Duodenal mucosa (tissue), 2 donors: ENCODE results near the gene NEURL1B.

Source experiments
- H3K27ac ChIP-seq: one replicate; pipeline ENCODE4 v1.7.0; 2013; ENCODE audit warnings: low read depth, low read length
- H3K27me3 ChIP-seq, 2 donors: one replicate each; pipeline ENCODE4 v1.7.0; 2013; ENCODE audit warnings: low read length in 2 of 2, control low read depth in 1 of 2; ENCODE audit not compliant: insufficient read depth in 2 of 2, control insufficient read depth in 1 of 2
- H3K36me3 ChIP-seq, 2 donors: one replicate each; pipeline ENCODE4 v1.7.0; 2013; ENCODE audit warnings: low read length in 2 of 2, control low read depth in 1 of 2; ENCODE audit not compliant: insufficient read depth in 2 of 2, control insufficient read depth in 1 of 2
- H3K4me1 ChIP-seq, 2 donors: one replicate each; pipeline ENCODE4 v1.7.0; 2013; ENCODE audit warnings: low read length in 2 of 2, control low read depth in 1 of 2; ENCODE audit not compliant: insufficient read depth in 2 of 2, control insufficient read depth in 1 of 2
- H3K4me3 ChIP-seq, 2 donors: one replicate each; pipeline ENCODE4 v1.7.0; 2013; ENCODE audit warnings: low read length in 2 of 2, low read depth in 1 of 2
- H3K9ac ChIP-seq, 2 donors: one replicate each; pipeline ENCODE4 v1.7.0; 2013; ENCODE audit warnings: low read length in 2 of 2, low read depth in 1 of 2
- H3K9me3 ChIP-seq, 2 donors: one replicate each; pipeline ENCODE4 v1.7.0; 2013; ENCODE audit warnings: low read length in 2 of 2, control low read depth in 1 of 2; ENCODE audit not compliant: control insufficient read depth in 1 of 2

NEURL1B gene

DNA sequence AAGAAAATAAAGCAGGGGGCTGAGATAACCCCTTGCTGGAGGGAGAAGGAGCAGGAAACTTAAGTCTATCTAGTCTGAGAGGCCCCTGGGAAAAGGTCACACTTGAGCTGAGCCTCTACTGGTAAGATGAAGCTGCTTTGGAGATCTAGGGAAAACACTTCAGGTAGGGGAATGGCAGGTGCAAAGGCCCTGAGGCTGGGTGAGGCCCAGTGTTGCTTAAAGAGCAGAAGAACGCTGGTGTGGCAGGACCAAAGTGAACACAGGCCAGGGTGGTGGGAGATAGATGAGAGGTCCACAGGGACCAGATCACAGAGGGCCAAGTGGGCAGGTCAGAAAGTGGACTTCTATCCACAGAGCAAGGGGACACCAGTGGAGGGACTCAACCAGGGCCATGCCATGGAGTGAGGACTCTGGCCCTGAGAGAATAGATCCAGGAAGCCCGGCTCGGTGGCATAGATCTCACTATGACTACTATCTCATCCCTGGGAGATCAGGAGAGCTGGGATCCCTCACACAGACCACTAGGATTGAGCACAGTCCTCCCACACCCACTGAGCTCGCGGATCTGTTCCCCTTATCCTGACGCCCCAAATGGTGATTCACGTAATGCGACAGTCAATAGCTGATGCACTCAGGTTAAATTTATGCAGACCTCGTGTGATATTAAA is 17.6 kb upstream of the NEURL1B start:
- no peaks in the 10 kb centered on the region for H3K9me3 ChIP-seq
- no peak overlapping the region for H3K27ac ChIP-seq
- H3K36me3 ChIP-seq, result no peaks in the 10 kb centered on the region
- no peak overlapping the region for H3K9ac ChIP-seq
- H3K4me3 ChIP-seq, result no peak overlapping the region
- H3K4me1 ChIP-seq, result peaks cover 0 to 13% of the 10 kb centered on the region in 2 donors
- no peaks in the 10 kb centered on the region for H3K27me3 ChIP-seq

DNA sequence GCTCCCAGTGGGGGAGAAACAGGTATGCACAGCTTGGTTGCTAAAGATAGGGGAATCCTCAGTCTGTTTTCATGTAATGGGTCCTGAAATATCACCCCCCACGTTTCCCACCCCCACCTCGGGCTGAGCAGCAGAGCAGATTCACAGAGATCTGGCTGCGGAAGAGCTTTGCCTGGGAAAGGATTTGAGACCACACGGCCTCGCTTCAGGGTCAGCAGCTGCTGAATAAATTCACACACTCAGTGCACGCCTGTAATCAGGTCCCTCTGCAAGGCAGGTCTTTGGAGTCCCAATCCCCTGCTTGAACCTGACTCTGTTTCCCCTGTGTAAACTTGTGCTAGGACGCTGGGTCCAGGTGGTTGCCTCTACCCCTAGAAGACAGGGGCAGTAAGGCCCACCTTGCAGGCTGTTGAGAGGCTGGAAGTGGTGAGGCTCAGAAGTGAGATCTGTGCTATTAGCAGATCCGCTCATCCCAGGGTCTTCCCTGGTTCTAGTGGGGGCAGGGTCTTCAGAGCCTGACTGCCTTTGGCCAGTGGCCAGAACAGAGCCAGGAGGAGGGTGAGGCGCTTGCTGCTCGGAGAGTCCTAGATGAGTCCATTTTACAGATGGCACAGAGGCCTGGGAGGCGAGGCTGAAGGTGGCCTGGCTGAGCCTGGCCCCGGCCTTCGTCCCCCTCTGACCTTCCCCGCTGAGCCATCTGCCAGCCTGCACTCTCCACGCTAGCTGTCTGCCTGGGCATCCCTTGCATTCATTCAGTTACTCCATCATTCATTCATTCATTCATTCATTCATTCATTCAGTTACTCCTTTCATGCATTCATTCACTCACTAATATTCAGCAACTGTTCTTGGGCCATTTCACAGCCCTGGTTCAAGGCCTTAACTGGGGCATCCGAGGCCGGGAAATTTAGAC is 16.7 kb upstream of the NEURL1B start:
- Histone ChIP-seq H3K36me3 (no peaks in the 10 kb centered on the region), H3K4me3 (no peak overlapping the region), H3K9ac (no peak overlapping the region), H3K27ac (no peak overlapping the region), H3K9me3 (no peaks in the 10 kb centered on the region), H3K27me3 (no peaks in the 10 kb centered on the region), H3K4me1 (peaks cover 0 to 13% of the 10 kb centered on the region in 2 donors)

DNA sequence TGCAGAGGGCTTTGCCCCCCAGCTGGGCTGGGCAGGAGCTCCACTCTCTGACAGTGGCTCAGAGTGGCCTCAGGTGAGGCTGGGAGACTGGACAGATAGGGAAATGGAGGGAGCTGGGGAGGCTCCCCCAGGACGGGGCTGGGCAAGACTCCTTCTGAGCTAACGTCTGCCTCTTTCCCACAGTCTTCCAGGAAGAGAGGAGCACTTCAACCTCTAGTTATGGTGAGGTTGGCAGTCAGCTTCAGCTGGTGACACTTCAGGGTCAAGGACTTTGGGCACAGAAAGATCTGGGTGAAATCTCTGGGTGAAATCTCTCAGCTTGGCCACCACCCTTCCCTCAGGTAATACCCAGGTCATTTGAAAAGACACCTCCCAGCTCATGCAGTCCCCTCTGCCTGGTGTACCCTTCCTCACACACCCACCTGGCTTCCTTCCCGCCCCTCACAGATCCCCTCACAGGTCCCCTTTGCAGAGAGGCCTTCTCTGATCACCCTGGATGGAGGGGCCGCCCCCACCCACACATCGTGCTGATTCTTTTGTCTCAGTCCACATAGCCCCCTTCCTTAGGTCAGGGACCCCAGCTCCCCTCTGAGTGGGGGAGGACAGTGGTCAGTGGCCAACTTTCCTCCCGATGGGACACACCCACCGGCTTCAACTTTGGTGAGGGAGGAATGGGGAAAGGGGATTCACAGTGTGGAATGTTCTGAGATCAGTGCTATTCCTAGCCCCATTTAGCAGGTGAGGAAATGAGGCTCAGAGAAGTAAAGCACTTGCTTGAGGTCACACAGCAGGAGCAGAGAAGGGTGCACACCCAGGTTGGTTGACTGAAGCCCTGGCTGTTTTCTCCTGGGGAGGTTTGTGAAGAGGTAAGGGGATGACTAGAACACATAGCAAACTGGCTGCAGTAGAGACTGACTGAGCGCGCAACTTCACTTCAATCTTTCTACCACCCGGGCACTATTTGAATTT is 15.8 kb upstream of the NEURL1B start:
- no peak overlapping the region for H3K9ac ChIP-seq
- no peaks in the 10 kb centered on the region for H3K36me3 ChIP-seq
- no peaks in the 10 kb centered on the region for H3K9me3 ChIP-seq
- H3K4me1 ChIP-seq, result peaks cover 0 to 13% of the 10 kb centered on the region in 2 donors
- H3K27ac ChIP-seq, result no peak overlapping the region
- no peak overlapping the region for H3K4me3 ChIP-seq
- H3K27me3 ChIP-seq, result no peaks in the 10 kb centered on the region

GRCh38 chr5:172626031-172626581 is 15.0 kb upstream of the NEURL1B start:
- Histone ChIP-seq H3K4me3 (no peak overlapping the region), H3K9ac (no peak overlapping the region), H3K4me1 (peaks cover 0 to 13% of the 10 kb centered on the region in 2 donors), H3K9me3 (no peaks in the 10 kb centered on the region), H3K27me3 (no peaks in the 10 kb centered on the region), H3K27ac (no peak overlapping the region), H3K36me3 (no peaks in the 10 kb centered on the region)

GRCh38 chr5:172630082-172630481 is 11.0 kb upstream of the NEURL1B start:
- H3K9me3 ChIP-seq, result no peaks in the 10 kb centered on the region
- no peak overlapping the region for H3K4me3 ChIP-seq
- H3K27me3 ChIP-seq, result no peaks in the 10 kb centered on the region
- no peaks in the 10 kb centered on the region for H3K36me3 ChIP-seq
- H3K4me1 ChIP-seq, result no peaks in the 10 kb centered on the region
- H3K9ac ChIP-seq, result no peak overlapping the region
- H3K27ac ChIP-seq, result no peak overlapping the region

DNA sequence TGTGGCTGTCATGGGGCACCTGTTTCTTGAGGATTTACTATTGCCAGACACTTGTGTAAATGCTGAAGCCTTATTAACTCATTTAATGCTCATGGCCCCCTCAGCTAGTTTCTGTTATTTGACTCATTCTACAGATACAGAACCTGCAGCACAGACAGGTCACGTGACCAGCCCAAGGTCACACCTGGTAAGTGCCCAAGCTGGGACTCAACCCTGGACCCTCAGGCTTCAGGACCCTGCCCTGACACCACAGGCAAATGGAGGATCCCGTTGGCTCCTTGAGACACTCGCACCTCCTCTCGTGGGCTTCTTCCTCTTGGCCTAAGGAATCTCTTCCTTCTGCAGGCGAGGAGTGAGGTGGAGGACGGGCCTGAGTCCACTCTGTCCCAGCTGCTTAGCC is 10.6 kb upstream of the NEURL1B start:
- Histone ChIP-seq H3K27me3 (no peaks in the 10 kb centered on the region), H3K36me3 (no peaks in the 10 kb centered on the region), H3K27ac (no peak overlapping the region), H3K9ac (no peak overlapping the region), H3K4me3 (no peak overlapping the region), H3K4me1 (no peaks in the 10 kb centered on the region), H3K9me3 (no peaks in the 10 kb centered on the region)

- no peaks in the 10 kb centered on the region for H3K4me1 ChIP-seq
- no peaks in the 10 kb centered on the region for H3K27me3 ChIP-seq
- H3K9me3 ChIP-seq, result no peaks in the 10 kb centered on the region
- no peak overlapping the region for H3K27ac ChIP-seq
- H3K36me3 ChIP-seq, result no peaks in the 10 kb centered on the region
- no peak overlapping the region for H3K9ac ChIP-seq
- H3K4me3 ChIP-seq, result no peak overlapping the region
These were observed 10.1 kb upstream of the NEURL1B start for GRCh38 chr5:172630986-172631385.

GRCh38 chr5:172632346-172633092 is 8.5 kb upstream of the NEURL1B start:
- Histone ChIP-seq H3K27me3 (no peaks in the 10 kb centered on the region), H3K9ac (no peak overlapping the region), H3K27ac (no peak overlapping the region), H3K4me3 (no peak overlapping the region), H3K36me3 (no peaks in the 10 kb centered on the region), H3K9me3 (no peaks in the 10 kb centered on the region), H3K4me1 (peaks cover 10 to 11% of the 10 kb centered on the region in 2 donors)

DNA sequence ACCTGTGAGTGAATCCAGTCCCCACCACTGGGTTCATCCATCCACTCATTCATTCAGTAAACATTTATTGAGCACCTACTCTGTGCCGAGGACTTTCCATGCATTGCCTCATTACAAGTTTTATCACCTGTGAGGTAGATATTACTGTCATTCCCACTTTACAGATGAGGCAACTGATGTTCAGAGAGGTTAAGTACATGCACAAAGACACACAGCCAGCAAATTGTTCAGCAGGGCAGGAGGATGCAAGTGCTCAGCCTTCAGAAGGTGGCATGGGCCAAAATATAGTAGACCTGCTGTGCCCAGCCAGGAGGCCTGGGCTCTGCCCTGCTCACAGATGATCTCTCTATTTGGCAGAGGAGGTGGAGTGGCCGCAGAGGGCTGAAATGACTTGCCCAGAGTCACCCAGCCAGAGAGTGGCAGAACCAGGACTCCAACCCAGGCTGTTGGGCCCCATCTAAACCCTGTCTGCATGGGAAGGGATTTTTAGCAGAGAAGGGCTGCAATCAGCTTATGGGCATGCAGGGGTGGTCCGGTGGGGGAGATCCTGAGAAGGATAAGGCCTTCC is 7.6 kb upstream of the NEURL1B start:
- no peaks in the 10 kb centered on the region for H3K36me3 ChIP-seq
- no peaks in the 10 kb centered on the region for H3K9me3 ChIP-seq
- H3K4me3 ChIP-seq, result no peak overlapping the region
- H3K9ac ChIP-seq, result no peak overlapping the region
- no peak overlapping the region for H3K27ac ChIP-seq
- H3K27me3 ChIP-seq, result no peaks in the 10 kb centered on the region
- peaks cover 12 to 18% of the 10 kb centered on the region in 2 donors for H3K4me1 ChIP-seq
